Jurkat, Clone E6-1 (cell line): Measurements from ENCODE around the gene GALNT8.

Source experiments
- DNase-seq: peaks from one replicate; pipeline ENCODE4 v3.0.0-alpha.2; 2011; ENCODE audit warnings: low read depth, low spot score
- H3K4me3 ChIP-seq: 2 replicates; pipeline ENCODE4 v1.5.1; 2011; ENCODE audit warnings: mild to moderate bottlenecking, low read length, control low read depth, moderate library complexity

Gene GALNT8

GRCh38 chr12:4819654-4820053 lies 99.5 kb downstream of the GALNT8 start:
- no peak overlapping the region for H3K4me3 ChIP-seq
- no peak for DNase-seq

DNA sequence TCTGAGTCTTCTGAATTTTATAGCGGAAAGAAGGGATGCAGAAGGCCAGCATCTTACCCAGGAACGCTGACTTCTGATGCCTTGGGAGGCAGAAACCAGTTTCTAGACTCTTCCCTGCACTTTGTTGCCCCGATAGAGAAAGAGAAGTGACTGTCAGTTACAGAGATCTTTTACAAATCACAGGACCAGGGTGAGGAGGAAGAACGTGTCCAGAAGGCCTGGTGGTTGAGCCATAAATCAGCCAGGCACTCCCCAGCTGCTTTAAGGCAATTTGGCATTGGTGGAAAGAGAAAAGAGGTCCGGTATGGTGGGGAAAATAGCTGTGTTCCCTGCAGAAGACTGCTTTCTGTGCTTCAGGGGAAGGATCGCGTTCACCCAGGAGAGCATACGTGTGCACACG lies 100.8 kb downstream of the GALNT8 start:
- no peak for DNase-seq
- H3K4me3 ChIP-seq, result no peak overlapping the region
